Muscle layer of duodenum (tissue), 2 donors: ENCODE measurements around the gene HOXA9.
A peak's percentile ranks its signal among the peaks of the same experiment; 100 is the strongest.

ENCODE experiments used
- H3K27ac ChIP-seq: one replicate; pipeline ENCODE4 v1.7.0; 2013; ENCODE audit warnings: mild to moderate bottlenecking, low read length
- H3K27me3 ChIP-seq: one replicate; pipeline ENCODE4 v1.7.0; 2013; ENCODE audit warnings: low read depth, mild to moderate bottlenecking, control low read depth, low read length
- H3K36me3 ChIP-seq, 2 donors: one replicate each; pipeline ENCODE4 v1.7.0; 2013; ENCODE audit warnings: low read length in 2 of 2, control low read depth in 1 of 2, mild to moderate bottlenecking in 1 of 2; ENCODE audit not compliant: insufficient read depth in 2 of 2, control insufficient read depth in 1 of 2
- H3K4me1 ChIP-seq, 2 donors: one replicate each; pipeline ENCODE4 v1.7.0; 2013; ENCODE audit warnings: low read length in 2 of 2, mild to moderate bottlenecking in 2 of 2, control low read depth in 1 of 2, moderate library complexity in 1 of 2; ENCODE audit not compliant: insufficient read depth in 2 of 2, control insufficient read depth in 1 of 2
- H3K4me3 ChIP-seq, 2 donors: one replicate each; pipeline ENCODE4 v1.7.0; 2013; ENCODE audit warnings: low read length in 2 of 2, low read depth in 1 of 2, mild to moderate bottlenecking in 1 of 2
- H3K9me3 ChIP-seq, 2 donors: one replicate each; pipeline ENCODE4 v1.7.0; 2013; ENCODE audit warnings: low read length in 2 of 2, control low read depth in 1 of 2, mild to moderate bottlenecking in 1 of 2; ENCODE audit not compliant: control insufficient read depth in 1 of 2
- donor health status: healthy.

The HOXA9 gene

GRCh38 chr7:27145914-27146412 is 19.4 kb downstream of the HOXA9 start:
- no peaks in the 10 kb centered on the region for H3K36me3 ChIP-seq
- H3K27me3 ChIP-seq, result peaks cover 36% of the 10 kb centered on the region
- peaks cover 0 to 8% of the 10 kb centered on the region in 2 donors for H3K4me1 ChIP-seq
- no peak overlapping the region for H3K4me3 ChIP-seq
- no peaks in the 10 kb centered on the region for H3K9me3 ChIP-seq
- no peak overlapping the region for H3K27ac ChIP-seq

GRCh38 chr7:27145165-27145913 is 20.0 kb downstream of the HOXA9 start:
- H3K27me3 ChIP-seq, result peaks cover 32% of the 10 kb centered on the region
- no peak overlapping the region for H3K4me3 ChIP-seq
- H3K4me1 ChIP-seq, result peaks cover 2 to 6% of the 10 kb centered on the region in 2 donors
- H3K9me3 ChIP-seq, result no peaks in the 10 kb centered on the region
- no peaks in the 10 kb centered on the region for H3K36me3 ChIP-seq
- H3K27ac ChIP-seq, result no peak overlapping the region

- no peaks in the 10 kb centered on the region for H3K36me3 ChIP-seq
- no peak overlapping the region for H3K27ac ChIP-seq
- peaks cover 0 to 7% of the 10 kb centered on the region in 2 donors for H3K4me1 ChIP-seq
- H3K9me3 ChIP-seq, result no peaks in the 10 kb centered on the region
- peaks cover 28% of the 10 kb centered on the region for H3K27me3 ChIP-seq
- H3K4me3 ChIP-seq, result no peak overlapping the region
Measured at GRCh38 chr7:27144781-27145164, 20.6 kb downstream of the HOXA9 start.

DNA sequence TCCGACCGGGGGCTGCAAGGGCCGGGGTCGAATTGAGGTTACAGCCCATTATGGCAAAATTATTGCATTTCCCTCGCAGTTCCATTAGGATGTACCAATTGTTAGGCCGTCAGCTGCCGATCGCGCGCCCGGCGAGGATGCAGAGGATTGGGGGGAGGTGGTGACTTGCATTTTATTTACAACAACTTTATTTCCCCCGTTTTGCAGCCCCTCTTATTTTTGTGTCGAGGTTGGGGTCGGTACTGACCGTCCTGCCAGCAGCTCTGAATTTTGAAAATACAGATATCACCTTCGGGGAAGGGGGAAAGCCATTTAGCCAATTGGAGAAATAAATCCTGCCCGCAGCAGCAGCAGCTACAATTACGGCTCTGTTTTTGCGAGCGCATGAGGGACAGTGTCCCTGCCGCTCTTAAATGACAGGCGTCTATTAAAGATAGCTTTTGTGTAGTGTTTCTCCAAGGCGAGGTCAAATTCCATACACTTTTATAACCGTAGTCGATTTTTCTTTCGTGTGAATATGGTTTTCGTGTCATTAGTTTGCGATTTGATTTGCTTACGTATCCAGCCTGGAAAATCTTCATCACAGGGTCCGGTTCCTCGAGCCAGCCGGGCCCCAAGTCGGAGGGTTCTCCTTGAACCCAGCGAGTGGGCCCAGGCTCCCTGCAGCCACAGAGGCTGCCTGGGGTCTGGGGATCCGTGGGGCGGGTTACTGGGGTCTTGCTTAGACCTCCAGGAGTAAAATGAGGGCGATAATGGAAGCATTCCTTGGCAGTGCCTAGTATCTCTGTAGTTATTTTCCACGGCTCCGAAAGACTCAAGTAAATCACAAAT is 21.2 kb downstream of the HOXA9 start:
- peaks cover 24% of the 10 kb centered on the region for H3K27me3 ChIP-seq
- no peaks in the 10 kb centered on the region for H3K36me3 ChIP-seq
- no peak overlapping the region for H3K27ac ChIP-seq
- no peaks in the 10 kb centered on the region for H3K9me3 ChIP-seq
- peaks cover 0 to 7% of the 10 kb centered on the region in 2 donors for H3K4me1 ChIP-seq
- peak overlapping the region; percentile 83 to 91 for H3K4me3 ChIP-seq

DNA sequence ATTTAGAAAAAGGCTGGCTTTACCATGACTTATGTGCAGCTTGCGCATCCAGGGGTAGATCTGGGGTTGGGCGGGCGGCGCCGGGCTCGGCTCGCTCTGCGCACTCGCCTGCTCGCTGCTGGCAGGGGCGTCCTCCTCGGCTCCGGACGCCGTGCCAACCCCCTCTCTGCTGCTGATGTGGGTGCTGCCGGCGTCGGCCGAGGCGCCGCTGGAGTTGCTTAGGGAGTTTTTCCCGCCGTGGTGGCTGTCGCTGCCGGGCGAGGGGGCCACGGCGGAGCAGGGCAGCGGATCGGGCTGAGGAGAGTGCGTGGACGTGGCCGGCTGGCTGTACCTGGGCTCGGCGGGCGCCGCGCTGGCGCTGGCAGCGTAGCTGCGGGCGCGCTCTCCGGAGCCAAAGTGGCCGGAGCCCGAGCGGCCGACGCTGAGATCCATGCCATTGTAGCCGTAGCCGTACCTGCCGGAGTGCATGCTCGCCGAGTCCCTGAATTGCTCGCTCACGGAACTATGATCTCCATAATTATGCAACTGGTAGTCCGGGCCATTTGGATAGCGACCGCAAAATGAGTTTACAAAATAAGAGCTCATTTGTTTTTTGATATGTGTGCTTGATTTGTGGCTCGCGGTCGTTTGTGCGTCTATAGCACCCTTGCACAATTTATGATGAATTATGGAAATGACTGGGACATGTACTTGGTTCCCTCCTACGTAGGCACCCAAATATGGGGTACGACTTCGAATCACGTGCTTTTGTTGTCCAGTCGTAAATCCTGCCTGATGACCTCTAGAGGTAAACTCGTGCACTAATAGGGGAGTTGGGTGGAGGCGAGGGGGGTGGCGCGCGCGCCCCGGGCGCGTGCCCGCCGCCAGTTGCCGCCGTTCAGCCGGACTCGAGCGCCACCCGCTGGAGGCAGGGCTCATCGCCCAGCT is 22.1 kb downstream of the HOXA9 start, which contains the start of gene HOXA5:
Gene HOXA5, minus strand, starts transcription at position 659 of the 927 bp plus-strand sequence. Its CDS starts 74 bp downstream, at position 585.
- no peaks in the 10 kb centered on the region for H3K9me3 ChIP-seq
- H3K36me3 ChIP-seq, result no peaks in the 10 kb centered on the region
- peaks cover 2 to 7% of the 10 kb centered on the region in 2 donors for H3K4me1 ChIP-seq
- peaks cover 15% of the 10 kb centered on the region for H3K27me3 ChIP-seq
- peak within 1 kb of the TSS; percentile 83 to 91 for H3K4me3 ChIP-seq
- H3K27ac ChIP-seq, result peak within 1 kb of the TSS; percentile 97

GRCh38 chr7:27142580-27143022 is 22.7 kb downstream of the HOXA9 start:
- H3K9me3 ChIP-seq, result no peaks in the 10 kb centered on the region
- H3K27me3 ChIP-seq, result peaks cover 12% of the 10 kb centered on the region
- no peaks in the 10 kb centered on the region for H3K36me3 ChIP-seq
- peak overlapping the region; percentile 83 to 91 for H3K4me3 ChIP-seq
- H3K27ac ChIP-seq, result peak overlapping the region; percentile 97
- peaks cover 4 to 7% of the 10 kb centered on the region in 2 donors for H3K4me1 ChIP-seq

GRCh38 chr7:27141923-27142579 is 23.3 kb downstream of the HOXA9 start:
- Histone ChIP-seq H3K27me3 (peaks cover 7% of the 10 kb centered on the region), H3K36me3 (no peaks in the 10 kb centered on the region), H3K27ac (peak overlapping the region; percentile 97), H3K9me3 (no peaks in the 10 kb centered on the region), H3K4me1 (peaks cover 4 to 7% of the 10 kb centered on the region in 2 donors), H3K4me3 (peak overlapping the region; percentile 83 to 91)

- H3K36me3 ChIP-seq, result no peaks in the 10 kb centered on the region
- H3K4me3 ChIP-seq, result peak overlapping the region; percentile 83 to 91
- no peaks in the 10 kb centered on the region for H3K9me3 ChIP-seq
- peaks cover 4% of the 10 kb centered on the region for H3K27me3 ChIP-seq
- H3K4me1 ChIP-seq, result peaks cover 4 to 7% of the 10 kb centered on the region in 2 donors
- peak overlapping the region; percentile 97 for H3K27ac ChIP-seq
Measured at GRCh38 chr7:27141137-27141922, 24.0 kb downstream of the HOXA9 start.

DNA sequence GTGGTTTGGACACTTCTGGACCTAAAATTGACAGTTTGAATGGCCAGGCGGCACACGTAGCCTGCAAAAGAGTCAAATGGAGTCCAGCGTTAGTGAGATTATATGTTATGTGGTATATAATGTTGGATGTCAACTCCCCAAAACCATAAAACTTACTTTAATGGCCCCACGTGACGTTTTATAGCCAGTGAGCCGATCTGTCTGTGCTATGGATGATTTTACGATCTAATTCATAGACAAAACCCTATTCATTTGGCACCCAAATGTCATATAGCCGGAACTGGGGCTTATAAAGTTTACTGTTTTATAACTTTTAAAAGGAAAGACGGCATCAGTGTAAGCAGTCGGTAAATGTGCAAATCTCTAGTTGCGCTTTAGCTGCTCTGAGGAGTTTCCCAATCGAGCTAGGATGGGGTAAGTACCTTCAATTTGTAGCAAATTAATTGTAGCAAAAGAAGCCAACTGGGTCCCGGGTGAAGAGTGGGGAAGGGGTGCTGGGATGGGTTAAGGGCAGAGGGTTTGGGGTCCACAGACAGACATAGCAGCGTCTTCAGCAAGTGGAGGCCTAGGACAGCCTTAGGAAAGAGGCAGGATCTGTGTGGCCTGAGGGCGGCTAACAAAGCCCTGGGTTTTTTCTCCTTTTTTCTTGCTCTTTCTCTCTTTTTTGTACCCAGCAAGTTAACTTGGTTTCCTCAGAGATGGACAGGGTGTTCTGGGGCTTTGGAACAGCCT is 25.0 kb downstream of the HOXA9 start:
- H3K27me3 ChIP-seq, result peaks cover 4% of the 10 kb centered on the region
- H3K9me3 ChIP-seq, result no peaks in the 10 kb centered on the region
- peaks cover 13 to 17% of the 10 kb centered on the region in 2 donors for H3K4me1 ChIP-seq
- peak overlapping the region; percentile 97 for H3K27ac ChIP-seq
- H3K36me3 ChIP-seq, result no peaks in the 10 kb centered on the region
- H3K4me3 ChIP-seq, result peak overlapping the region; percentile 83 to 91
